T-helper 2 cell (primary cell): ENCODE measurements around the gene RAB1A.
"Not testable (repeated sequence)": the region's sequence is repeated elsewhere in the genome, so short reads cannot be mapped to it uniquely, and the experiment has no call there.

Experiments used
- DNase-seq, 5 experiments: peaks; one replicate each; pipeline versions ENCODE4 v3.0.0 to v3.0.0-alpha.2; 2012 to 2022

The RAB1A gene

DNA sequence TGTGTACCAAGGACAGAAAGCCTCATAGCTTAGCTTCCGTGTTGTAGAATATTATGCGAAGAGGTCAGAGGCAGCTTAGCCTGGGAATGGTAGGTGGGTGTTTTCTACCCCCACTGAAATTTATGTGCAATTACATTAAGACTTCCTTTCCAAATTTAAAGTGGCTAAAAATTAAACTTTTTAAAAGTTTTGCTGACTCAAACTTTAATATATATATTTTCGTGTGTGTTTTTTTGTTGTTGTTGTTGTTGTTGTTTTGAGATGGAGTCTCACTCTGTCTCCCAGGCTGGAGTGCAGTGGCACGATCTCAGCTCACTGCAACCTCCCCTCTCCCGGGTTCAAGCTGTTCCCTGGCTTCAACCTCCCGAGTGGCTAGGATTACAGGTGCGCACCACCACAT is 4.3 kb upstream of the RAB1A start:
- no peak for DNase-seq

DNA sequence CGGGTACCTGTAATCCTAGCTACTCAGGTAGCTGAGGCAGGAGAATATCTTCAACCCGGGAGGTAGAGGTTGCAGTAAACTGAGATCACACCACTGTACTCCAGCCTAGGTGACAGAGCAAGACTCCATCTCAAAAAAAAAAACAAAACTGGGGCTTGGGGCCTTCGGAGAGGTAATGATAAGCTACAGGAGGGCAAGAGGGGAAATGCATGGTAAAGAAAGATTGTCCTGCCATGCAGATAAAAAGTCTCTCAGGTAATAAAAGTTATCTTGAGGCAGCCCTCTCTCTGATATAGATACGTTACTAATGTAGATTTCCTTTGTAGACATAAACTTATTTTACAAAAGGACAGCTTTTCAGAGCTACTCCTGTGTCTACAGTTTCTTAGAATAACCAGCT is 3.7 kb upstream of the RAB1A start:
- DNase-seq: no peak

DNA sequence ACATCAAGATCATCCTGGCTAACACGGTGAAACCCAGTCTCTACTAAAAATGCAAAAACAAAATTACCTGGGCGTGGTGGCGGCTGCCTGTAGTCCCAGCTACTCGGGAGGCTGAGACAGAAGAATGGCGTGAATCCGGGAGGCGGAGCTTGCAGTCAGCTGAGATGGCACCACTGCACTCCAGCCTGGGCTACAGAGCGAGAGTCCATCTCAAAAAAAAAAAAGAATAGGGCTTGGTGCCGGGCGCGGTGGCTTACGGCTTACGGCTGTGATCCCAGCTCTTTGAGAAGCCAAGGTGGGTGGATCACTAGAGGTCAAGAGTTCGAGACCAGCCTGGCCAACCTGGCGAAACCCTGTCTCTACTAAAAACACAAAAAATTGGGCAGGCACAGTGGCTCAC is 3.0 kb upstream of the RAB1A start:
- not testable (repeated sequence) for DNase-seq

DNA sequence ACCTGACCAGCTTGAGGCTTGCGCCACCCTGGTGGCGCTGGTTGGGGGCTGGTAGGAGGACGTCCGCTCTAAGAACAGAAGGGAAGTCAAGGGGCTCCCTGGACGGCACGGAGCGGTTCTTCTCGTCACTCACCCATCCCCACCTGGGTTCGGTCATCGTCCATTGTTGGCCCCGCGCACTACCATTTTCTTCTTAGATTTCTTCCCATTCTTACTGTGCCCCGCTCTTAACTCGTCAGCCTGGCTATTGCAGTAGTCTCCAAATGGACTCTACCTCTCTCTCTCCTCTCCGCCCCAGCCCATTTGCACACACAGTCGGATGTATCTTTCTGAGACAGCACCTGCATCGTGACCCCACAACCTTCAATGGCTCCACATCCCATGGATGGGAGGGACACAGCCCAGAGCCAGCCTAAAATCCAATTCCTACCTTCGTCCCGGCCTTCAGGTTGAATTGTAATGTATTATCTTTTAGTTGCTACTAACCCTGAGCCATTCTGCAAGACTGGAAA is 814 bp upstream of the RAB1A start:
- DNase-seq: peak in 1 of 5 experiments; percentile 55

DNA sequence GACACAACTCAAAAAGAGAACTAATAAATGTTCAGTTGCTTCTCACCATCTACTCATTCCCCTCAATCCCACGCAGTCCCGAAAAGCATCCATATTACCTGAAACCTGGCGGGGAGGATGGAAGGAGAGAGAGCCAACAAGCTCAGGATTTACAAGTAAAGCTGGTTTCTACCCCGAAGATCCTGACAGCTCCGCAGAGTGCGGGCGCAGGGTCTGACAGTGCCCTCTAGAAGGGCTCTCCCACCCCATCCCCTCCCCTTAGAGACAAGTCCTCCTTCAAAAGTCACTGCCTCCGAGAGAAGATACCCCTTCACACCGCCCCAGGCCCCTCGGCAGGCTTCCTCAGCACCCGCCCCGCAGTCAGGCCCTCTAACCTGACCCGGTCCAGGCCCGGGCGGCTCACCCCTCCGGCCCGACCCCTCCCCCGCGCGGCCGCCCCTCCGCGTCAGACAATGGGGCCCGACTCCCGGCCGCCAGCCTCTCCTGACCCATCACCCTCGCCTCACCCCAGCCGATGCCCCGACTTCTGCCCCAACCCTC is 550 bp downstream of the RAB1A start:
- peak in 4 of 5 experiments; percentile 4 to 30 (median 16) for DNase-seq

DNA sequence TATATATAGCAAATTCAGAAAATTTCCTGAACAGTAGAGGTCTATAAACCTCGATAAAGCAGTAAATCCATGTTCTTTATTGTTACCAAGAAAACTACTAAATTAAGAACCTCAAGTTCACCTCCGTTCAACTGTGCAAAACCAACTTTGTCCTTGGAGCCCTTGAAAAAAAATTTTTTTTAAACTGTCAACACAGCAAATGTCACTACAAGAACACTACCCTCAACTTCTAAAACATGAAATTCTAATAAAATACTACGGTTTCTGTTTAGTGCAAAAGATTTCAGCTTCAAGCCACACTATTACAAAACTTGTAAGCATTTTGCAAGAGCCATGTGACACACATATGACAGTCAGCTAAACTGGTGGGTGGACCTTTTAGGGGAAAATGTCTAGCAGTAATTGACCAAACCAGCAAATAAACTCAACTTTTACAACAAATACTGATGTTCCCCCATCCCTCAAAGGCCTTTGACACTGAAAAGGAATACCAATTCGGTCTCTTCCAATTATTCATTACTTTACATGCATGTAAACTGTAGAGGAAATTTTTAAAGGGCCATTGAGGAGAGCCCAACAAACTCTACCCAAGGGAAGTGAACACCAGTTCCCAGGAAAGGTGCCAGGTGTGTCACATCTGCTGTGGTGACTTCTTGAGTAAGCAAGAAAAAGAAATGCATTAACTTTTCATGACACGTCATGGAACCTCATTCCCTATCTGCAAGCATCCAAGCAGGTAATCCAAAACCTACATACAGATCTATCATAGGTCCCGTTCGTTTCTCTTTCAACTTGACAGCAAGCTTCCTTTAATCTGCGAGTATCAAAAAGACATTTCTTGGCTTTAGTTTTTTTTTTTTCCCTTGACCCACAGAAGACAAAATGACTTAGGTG is 1.4 kb downstream of the RAB1A start:
- peak in 1 of 5 experiments; percentile 38 for DNase-seq

DNA sequence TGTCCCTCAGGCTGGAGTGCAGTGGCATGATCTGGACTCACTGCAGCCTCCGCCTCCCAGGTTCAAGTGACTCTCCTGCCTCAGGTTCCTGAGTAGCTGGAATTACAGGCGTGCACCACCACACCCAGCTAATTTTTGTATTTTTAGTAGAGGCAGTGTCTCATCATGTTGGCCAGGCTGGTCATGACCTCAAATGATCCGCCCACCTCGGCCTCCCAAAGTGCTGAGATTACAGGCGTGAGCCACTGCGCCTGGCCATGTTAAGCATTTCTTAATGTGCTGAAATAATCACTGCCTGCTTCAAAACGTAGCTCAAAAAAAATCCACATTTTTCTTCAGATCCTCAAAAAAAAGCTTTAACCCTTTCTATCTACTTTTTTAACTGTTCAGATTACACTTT is 4.4 kb downstream of the RAB1A start:
- not testable (repeated sequence) for DNase-seq

DNA sequence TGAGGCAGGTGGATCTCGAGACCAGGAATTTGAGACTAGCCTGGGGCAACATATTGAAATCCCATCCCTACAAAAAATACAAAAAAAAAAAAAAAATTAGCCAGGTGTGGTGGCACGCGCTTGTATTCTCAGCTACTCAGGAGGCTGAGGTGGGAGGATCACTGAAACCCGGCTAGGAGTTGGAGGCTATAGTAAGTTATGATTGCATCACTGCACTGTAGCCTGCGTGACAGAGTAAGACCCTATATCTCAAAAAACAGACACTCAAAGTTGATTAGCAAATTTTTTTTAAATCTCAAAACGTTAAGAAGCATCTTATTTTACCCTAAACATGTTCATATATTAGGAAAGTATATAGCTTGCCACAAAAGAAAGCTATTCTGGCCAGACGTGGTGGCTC is 7.6 kb downstream of the RAB1A start:
- no peak for DNase-seq

DNA sequence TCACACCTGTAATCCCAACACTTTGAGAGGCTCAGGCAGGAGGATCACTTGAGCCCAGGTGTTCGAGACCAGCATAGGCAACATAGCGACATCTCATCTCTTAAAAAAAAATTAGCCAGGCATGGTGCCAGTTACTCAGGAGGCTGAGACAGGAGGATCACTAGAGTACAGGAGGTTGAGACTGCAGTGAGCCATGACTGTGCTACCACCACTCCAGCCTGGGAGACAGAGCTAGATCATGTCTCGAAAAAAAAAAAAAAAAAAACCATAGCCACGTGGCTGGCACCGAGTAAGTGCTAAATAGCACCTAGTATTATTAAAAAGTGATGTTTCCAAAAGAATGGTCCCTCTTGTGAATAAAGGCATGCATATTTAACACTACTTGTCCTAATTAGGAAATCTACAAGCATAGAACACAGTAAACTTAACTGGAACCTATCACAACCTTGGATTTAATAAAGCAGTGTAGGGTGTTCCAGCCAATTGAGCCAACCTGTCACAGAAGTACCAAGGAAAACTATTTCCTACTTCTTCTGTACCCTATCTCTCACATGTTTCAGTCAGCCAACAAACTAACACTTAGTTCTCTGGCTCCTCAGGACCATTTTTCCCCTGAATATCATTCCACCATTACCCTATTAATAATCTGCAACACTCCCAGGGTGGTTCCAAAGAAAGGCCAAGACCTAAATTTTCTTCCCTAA is 8.8 kb downstream of the RAB1A start:
- DNase-seq: no peak

DNA sequence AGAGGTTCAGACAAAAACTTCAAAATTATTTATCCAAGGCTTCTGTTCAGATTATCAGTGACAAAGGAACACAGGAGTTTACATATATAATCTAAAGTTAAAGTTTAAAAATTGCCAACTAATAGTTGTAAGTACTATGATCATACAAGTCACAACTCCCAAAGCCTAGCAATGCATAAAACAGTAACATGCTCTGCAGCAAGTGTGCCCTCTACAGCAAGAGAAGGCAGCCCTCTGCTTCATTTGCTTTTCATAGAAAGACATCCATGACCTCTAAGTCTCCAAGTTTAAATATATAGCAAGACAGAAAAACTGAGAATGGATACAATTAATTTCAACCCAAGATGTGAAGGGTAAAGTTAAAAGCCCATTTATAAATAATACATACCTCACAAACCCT is 13.3 kb downstream of the RAB1A start:
- no peak for DNase-seq

DNA sequence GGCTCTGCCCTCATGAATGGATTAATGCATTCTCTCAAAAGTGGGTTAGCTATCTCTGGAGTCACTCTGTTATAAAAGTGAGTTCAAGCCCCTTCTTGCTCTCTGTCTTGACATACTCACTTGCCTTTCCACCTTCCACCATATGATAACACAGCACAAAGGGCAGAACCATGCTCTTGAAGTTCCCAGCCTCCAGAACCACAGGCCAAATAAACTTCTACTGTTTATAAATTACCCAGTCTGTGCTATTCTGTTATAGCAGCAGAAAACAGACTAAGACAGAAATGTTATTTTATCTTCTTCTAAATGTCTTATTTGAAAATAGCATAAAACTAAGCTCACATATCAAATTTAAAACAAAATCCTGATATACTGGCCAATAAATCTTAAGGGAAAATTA is 15.0 kb downstream of the RAB1A start:
- DNase-seq: no peak

DNA sequence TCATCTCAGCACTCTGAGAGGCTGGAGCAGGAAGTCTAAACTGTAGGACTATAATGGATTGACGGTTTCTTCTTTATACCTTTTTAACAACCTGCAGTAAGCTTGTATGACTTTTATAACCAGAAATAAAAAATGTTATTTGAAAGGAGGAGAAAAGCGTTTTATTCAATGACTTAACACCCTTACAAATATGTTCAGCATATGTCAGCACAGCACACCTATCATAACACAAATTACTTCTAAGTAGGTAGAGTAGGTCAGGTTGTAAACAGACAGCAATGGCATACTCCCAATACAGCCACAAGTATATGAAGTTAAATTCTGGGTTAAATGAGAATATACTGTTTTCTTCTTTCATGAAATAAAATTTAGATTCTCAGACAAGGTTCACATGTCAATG is 16.1 kb downstream of the RAB1A start:
- no peak for DNase-seq

DNA sequence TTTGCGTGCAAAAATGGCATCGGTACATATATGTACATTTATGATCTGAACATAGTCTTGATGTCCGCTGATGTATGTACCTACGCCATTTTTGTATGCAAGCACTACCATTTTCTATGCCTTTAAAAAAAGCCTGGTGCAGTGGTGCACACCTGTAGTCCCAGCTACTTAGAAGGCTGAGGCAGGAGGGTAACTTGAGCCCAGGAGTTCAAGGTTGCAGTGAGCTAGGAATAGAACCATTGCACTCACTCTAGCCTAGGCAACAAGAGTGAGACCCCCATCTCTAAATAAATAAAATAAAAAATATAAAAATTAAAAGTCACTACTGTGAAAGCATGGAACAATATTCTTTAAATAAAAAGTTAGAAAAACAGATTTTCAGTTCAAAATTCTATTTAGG is 16.7 kb downstream of the RAB1A start:
- no peak for DNase-seq

DNA sequence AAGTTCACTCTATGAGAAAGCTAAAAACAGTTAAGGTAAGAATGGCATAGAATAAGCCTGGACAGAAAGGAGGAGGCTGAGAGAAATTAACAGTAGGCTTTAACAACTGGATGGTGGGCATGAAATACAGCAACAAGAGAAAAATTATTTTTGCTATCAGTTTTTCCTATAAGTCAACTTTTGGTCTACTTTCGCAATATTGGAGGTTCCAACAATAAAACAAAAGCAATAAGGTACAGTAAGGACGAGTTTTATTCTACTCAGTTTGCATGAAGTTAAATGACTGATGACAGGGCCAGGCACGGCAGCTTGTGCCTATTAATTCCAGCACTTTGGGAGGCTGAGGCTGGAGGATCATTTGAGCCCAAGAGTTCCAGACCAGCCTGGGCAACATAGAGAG is 17.3 kb downstream of the RAB1A start:
- DNase-seq: no peak

DNA sequence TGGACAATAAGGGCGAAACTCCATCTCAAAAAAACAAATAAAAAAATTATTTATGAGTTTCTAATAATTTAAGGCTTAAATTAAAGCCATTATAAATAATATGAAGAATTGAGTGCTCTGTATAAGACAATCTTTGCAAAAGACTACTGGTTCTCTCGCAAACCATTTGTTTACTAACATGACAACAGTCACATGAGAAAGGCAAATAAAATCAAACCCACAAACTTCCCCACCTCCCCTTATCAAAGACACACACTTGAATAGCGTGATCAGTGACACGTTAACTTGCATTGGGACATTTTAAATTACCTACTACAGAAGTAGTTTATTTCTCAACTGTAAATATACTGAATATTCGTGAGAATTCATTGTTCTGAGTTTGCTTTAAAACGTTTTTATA is 21.1 kb downstream of the RAB1A start:
- DNase-seq: no peak

DNA sequence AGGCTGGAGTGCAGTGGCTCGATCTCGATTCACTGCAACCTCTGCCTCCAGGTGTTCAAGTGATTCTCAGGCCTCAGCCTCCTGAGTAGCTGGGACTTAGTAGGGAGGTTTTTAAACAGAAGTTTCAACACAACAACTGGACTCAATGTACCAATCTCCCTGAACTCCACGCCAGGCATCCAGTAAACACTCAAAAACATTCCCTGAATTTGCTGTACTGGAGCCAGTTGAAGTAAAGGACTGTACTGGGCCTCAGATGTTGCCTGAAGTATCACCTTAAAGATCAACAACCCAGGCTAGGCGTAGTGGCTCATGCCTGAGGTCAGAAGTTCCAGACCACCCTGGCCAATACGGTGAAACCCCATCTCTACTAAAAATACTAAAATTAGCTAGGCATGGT is 22.4 kb downstream of the RAB1A start:
- no peak for DNase-seq

DNA sequence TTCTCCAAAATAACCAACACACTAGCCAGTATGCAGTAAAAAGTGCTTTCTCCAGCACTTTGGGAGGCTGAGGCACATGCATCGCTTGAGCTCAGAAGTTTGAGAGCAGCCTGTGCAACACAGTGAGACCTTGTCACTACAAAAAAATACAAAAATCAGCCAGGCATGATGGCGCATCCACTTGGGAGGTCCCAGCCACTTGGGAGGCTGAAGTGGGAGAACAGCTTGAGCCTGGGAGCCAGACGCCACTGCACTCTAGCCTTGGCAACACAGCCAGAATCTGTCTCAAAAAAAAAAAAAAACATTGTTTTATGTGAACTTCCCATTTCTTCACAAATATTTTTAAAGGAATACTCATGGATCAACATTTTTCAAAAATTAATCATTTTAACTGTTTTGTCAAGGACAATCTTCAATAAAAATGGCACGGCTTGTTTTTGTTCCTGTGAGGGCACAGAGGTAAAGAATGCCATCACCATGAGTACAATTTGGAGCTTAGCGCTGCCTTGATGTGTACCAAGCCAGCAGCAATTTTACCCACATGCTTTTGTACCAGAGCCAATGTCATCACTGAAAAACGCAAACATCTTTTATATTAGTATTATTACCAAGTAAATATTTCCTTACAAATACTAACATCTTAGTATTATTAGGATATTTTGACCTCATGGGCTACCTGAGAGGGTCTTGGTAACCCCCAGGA is 26.7 kb downstream of the RAB1A start:
- DNase-seq: no peak

DNA sequence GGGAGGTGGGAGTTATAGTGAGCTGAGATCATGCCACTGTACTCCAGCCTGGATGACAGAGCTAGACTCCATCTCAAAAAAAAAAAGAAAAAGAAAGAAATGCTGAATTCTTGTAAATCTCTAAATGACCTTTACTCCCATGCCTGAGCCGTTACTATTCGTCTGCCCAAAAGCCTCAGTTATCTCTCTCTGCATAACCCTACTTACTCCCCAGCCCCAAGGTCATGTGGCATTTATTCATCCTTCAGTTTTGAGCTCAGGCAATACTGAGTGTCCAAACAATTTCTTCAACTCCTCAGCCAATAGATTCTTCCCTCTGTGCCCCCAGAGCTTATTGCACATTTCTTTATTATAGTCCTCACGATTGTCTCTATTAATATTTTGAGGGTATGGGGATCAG is 28.8 kb downstream of the RAB1A start:
- no peak for DNase-seq

DNA sequence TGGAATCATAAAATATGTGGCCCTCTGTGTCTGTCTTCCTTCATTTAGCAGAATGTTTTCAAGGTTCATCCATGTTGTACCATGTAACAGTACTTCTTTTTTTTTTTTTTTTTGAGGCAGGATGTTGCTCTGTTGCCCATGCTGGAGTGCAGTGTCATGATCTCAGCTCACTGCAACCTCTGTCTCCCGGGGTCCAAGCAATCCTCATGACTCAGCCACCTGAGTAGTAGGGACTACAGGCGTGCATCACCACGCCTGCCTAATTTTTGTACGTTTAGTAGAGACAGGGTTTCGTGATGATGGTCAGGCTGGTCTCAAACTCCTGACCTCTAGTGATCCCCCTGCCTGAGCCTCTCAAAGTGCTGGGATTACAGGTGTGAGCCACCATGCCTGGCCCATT is 31.2 kb downstream of the RAB1A start:
- no peak for DNase-seq

DNA sequence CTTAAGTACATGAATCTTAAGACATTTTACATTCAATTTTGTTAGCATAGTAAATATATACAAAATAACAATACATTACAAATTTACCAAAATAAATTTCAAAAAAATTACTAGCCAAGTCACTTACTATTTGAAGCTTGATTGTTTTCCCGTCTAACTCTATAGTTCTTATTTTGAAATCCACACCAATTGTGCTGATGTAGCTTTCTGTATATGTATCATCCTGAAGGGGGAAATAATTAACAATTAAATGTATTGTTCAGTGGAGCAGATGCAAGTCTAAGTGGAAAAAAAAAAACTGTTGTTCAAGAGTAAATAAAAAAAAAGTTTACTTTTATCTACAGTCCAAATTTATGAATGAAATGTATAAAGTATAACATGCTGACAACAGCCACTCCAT is 32.1 kb downstream of the RAB1A start:
- no peak for DNase-seq

DNA sequence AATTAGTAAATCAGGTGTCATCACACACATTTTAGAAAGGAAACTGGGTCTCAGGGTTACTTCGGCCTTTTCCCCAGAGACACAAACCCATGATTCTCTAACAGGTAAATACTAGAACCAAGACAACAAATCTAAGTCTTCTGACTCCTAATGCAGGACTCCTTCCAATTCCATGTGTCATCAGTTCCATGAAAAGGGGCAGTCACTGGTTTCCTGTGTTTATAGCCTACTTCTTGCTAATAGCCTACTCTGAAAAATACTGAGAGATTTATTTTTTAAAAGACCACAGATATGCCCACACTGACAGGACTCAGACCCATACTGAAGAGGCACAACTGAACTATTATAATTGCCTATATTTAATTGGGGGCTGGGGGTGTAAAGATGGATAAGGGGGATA is 33.0 kb downstream of the RAB1A start:
- no peak for DNase-seq

DNA sequence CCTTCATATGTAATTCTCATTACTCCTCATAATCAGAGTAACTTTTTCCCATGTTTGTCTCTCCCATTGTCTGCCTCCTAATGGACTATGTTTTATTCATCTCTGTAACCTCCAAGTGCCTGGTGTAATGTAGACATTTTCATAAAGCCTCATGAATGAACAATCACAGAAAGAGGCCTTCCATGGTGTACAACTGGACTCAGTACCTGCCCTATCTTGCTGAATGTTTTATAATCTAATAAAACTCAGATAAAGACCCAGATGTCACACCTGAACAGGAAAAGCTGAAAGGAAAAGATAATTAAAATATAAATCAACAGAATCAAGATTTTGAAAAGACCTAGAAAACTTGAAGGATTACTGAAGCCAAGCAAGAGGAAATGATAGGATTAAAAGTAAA is 36.7 kb downstream of the RAB1A start:
- DNase-seq: no peak

DNA sequence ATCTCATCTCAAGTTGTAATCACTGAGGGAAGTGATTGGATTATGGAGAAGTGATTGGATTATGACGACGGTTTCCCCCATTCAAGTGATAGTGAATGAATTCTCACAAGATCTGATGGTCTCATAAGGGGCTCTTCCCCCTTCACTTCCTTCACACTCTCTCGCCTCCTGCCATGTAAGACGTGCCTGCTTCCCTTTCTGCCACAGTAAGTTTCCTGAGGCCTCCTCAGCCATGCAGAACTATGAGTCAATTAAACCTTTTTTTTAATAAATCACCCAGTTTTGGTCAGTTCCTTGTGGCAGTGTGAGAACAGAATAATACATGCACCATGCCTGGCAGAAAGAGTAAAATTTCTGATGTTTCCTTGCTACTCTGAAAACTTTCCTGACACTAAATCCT is 37.1 kb downstream of the RAB1A start:
- DNase-seq: no peak
